Uterus (tissue), 2 donors: ENCODE measurements around the gene KCNH3.

Experiments
- CTCF ChIP-seq, 4 experiments: fragments of 200-600 bp in 2 of 4; fragments of 450-650 bp in 2 of 4; sonication (generic) in 2 of 4; IDR thresholded peaks; one replicate each; pipeline ENCODE4 v1.5.1; 2016 to 2019; ENCODE audit warnings: antibody characterized with exemption in 4 of 4, mild to moderate bottlenecking in 2 of 4, moderate library complexity in 1 of 4
- POLR2A ChIP-seq, 2 donors: fragments of 450-650 bp; IDR thresholded peaks; one replicate each; pipeline ENCODE4 v1.6.1; 2016; ENCODE audit warnings: antibody characterized with exemption in 2 of 2, mild to moderate bottlenecking in 1 of 2, moderate library complexity in 1 of 2

- TF ChIP-seq CTCF (IDR thresholded peaks at IDR 0.05) = no peak
- TF ChIP-seq POLR2A (IDR thresholded peaks at IDR 0.05) = no peak
Measured at GRCh38 chr12:49555631-49556390, 17.0 kb downstream of the KCNH3 start.
